GM18909 (cell line): ENCODE results near the gene EVI2A.
A peak's percentile ranks its signal among the peaks of the same experiment; 100 is the strongest.
"Not testable (repeated sequence)": the region's sequence is repeated elsewhere in the genome, so short reads cannot be mapped to it uniquely, and the experiment has no call there.

Source experiments
- ATAC-seq: cut with Tn5 transposase; IDR thresholded peaks from one replicate; pipeline ENCODE4 v1.9.1; 2021; ENCODE audit warnings: mild to moderate bottlenecking; ENCODE audit not compliant: unreplicated experiment, poor library complexity

The EVI2A gene

GRCh38 chr17:31313982-31314781, 7.2 kb downstream of the EVI2A start, which contains the start of gene EVI2B:
Gene EVI2B (minus strand): TSS chr17:31314054. CDS start chr17:31305609, 8,445 bp downstream.
- ATAC-seq, result peak; percentile 39

- ATAC-seq, result not testable (repeated sequence)
These were observed 9.2 kb downstream of the EVI2A start for GRCh38 chr17:31312223-31312622.

GRCh38 chr17:31311526-31311925, 9.9 kb downstream of the EVI2A start:
- no peak for ATAC-seq

GRCh38 chr17:31310886-31311285, 10.5 kb downstream of the EVI2A start:
- no peak for ATAC-seq

- no peak for ATAC-seq
These were observed 11.2 kb downstream of the EVI2A start for GRCh38 chr17:31310260-31310659.

GRCh38 chr17:31309556-31309955, 11.9 kb downstream of the EVI2A start:
- ATAC-seq, result peak; percentile 42

GRCh38 chr17:31308372-31309334, 12.8 kb downstream of the EVI2A start:
- no peak for ATAC-seq

- no peak for ATAC-seq
These were observed 13.8 kb downstream of the EVI2A start for GRCh38 chr17:31307640-31308039.

GRCh38 chr17:31299624-31300023, 21.8 kb downstream of the EVI2A start:
- ATAC-seq, result no peak

- no peak for ATAC-seq
These were observed 24.3 kb downstream of the EVI2A start, which contains the start of gene OMG for GRCh38 chr17:31297090-31297489. Gene OMG (minus strand): TSS chr17:31297239. CDS start chr17:31296331, 908 bp downstream.

GRCh38 chr17:31296142-31296541, 25.3 kb downstream of the EVI2A start:
- ATAC-seq, result no peak

GRCh38 chr17:31295489-31295871, 25.9 kb downstream of the EVI2A start:
- ATAC-seq, result no peak

GRCh38 chr17:31294820-31295488, 26.5 kb downstream of the EVI2A start:
- ATAC-seq, result no peak

- ATAC-seq, result no peak
These were observed 27.2 kb downstream of the EVI2A start for GRCh38 chr17:31294231-31294630.

GRCh38 chr17:31293581-31293980, 27.8 kb downstream of the EVI2A start:
- ATAC-seq, result no peak

- no peak for ATAC-seq
These were observed 29.6 kb downstream of the EVI2A start for GRCh38 chr17:31291820-31292219.

- ATAC-seq, result no peak
These were observed 31.6 kb downstream of the EVI2A start for GRCh38 chr17:31289790-31290189.

GRCh38 chr17:31287932-31288331, 33.5 kb downstream of the EVI2A start:
- ATAC-seq, result not testable (repeated sequence)

GRCh38 chr17:31286587-31286986, 34.8 kb downstream of the EVI2A start:
- ATAC-seq, result no peak

- no peak for ATAC-seq
These were observed 37.6 kb downstream of the EVI2A start for GRCh38 chr17:31283841-31284240.
